Mucosa of stomach (tissue), 1 donor: ENCODE measurements around the gene FLNB.

ENCODE experiments used
- H3K27me3 ChIP-seq: one replicate; pipeline ENCODE4 v1.7.0; 2013; ENCODE audit warnings: mild to moderate bottlenecking, low read length; ENCODE audit not compliant: control insufficient read depth, insufficient read depth
- H3K36me3 ChIP-seq: one replicate; pipeline ENCODE4 v1.7.0; 2013; ENCODE audit warnings: low read length; ENCODE audit not compliant: control insufficient read depth, insufficient read depth
- H3K4me1 ChIP-seq: one replicate; pipeline ENCODE4 v1.7.0; 2013; ENCODE audit warnings: mild to moderate bottlenecking, low read length; ENCODE audit not compliant: control insufficient read depth, insufficient read depth
- H3K4me3 ChIP-seq: one replicate; pipeline ENCODE4 v1.7.0; 2013; ENCODE audit warnings: low read length
- H3K9ac ChIP-seq: one replicate; pipeline ENCODE4 v1.7.0; 2013; ENCODE audit warnings: mild to moderate bottlenecking, low read length, moderate library complexity
- H3K9me3 ChIP-seq: one replicate; pipeline ENCODE4 v1.7.0; 2013; ENCODE audit warnings: mild to moderate bottlenecking, low read length, moderate library complexity; ENCODE audit not compliant: control insufficient read depth
- donor health status: Pancreatic carcinoma.

FLNB gene

DNA sequence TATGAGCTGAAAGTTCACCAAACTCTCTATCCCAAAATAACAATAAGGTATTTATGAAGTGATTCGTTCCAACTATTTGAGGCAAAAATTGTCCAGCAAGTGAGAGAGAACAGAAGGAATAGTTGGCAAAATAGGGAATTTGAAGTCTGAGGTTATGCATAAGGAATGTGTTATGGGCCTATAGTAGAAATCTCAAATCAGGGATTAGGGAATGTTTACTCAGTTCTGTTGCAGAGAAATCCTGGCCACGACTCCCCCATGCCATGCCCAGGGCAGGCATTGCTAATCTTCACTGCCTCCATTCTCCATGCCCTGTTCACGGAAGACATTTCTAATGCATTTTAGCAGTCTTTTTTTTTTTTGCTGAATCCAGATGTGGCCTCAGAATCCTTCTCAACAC lies 58.6 kb downstream of the FLNB start:
- Histone ChIP-seq H3K9me3 (no peaks in the 10 kb centered on the region), H3K36me3 (no peaks in the 10 kb centered on the region), H3K4me1 (peaks cover 50% of the 10 kb centered on the region), H3K9ac (no peak overlapping the region), H3K4me3 (no peak overlapping the region), H3K27me3 (no peaks in the 10 kb centered on the region)

DNA sequence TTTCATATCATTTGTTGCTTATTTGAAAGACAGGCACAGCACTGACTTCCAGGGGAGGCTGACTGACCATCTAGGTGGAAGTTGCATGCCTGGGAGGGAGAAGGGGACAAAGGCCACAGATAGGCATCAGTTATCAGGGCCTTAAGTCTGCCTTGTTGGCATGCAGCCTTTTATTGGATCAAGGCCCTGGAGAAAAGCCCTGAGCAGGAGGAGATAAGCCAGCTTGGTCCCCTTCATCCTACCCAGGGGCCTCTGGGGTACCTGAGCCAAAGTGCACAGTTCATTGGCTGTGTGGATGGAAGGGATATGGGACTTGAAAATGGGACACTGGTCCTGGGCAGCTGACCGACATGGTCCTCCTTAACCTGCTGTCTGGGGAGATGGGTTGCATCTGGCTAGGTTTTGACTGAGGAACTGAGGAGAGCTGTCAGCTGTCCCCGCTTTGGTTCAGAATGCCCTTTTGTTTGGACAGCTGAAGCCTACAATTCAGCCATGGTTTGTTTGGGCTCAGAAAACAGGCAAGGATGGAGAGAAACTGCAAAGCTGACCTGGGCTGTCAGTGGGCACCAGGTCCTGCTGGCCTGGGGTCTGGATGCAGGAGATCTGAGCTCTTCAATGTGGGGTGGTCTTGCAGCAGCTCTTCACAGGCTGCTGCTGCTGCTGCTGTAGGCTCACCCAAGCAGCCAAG lies 60.0 kb downstream of the FLNB start:
- no peak overlapping the region for H3K4me3 ChIP-seq
- H3K27me3 ChIP-seq, result no peaks in the 10 kb centered on the region
- no peak overlapping the region for H3K9ac ChIP-seq
- H3K36me3 ChIP-seq, result no peaks in the 10 kb centered on the region
- H3K4me1 ChIP-seq, result peaks cover 46% of the 10 kb centered on the region
- H3K9me3 ChIP-seq, result no peaks in the 10 kb centered on the region

DNA sequence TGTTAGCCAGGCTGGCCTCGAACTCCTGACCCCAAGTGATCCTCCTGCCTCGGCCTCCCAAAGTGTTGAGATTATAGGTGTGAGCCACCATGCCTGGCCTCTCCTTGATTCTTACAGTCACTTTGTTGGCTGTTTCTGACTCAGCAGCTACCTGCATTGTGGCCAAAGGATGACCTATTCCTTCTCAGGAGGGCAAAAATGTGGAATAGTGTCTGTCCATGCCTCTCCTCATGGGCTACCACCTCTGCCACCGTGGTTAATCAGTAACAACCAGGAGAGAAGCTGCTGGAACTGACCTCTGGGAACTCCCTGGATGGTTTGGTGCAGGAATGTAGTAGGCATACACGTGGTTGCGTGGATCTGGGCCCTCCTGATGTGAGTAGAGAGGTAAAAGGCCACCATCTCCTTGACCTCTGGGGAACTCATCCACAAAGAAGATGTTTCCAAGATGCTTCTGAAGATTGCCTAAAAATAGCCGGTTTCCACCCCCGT lies 63.3 kb downstream of the FLNB start:
- Histone ChIP-seq H3K4me3 (no peak overlapping the region), H3K9me3 (no peaks in the 10 kb centered on the region), H3K9ac (no peak overlapping the region), H3K4me1 (peaks cover 49% of the 10 kb centered on the region), H3K27me3 (no peaks in the 10 kb centered on the region), H3K36me3 (no peaks in the 10 kb centered on the region)

DNA sequence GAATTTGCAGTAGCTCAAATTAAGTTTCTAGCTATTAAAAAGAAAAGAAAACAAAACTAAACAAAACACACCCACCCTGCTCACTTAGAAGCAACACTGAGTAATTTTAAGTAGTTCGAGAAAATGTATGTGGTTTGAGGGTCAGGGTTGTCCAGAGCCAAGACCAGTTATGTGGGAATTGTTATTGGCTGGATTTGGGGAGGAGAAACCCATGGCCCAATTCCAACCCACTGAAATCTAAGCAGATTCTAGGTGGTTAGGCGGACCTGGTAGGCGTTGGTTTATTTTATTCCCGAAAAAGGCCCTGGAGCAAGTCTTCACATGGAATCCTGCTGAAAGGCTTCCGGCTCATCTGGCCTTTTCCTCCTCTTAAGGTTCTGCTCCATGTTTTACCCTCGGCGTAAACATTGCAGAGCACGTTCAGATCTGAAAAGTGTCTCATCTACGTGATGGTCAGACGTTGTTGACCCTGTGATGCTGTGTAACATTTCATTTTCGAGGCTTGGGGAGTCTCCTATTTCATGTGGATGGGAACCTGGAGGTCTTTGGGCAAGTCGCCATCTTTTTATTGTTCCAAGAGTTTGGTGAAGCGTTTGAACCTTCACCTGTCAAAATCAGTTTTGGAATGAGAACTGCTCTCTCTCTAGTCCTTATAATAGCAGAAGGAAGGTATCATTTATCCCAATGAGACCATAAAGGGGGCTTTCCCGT lies 64.0 kb downstream of the FLNB start:
- H3K36me3 ChIP-seq, result no peaks in the 10 kb centered on the region
- no peaks in the 10 kb centered on the region for H3K9me3 ChIP-seq
- H3K27me3 ChIP-seq, result no peaks in the 10 kb centered on the region
- H3K9ac ChIP-seq, result no peak overlapping the region
- peaks cover 42% of the 10 kb centered on the region for H3K4me1 ChIP-seq
- no peak overlapping the region for H3K4me3 ChIP-seq

DNA sequence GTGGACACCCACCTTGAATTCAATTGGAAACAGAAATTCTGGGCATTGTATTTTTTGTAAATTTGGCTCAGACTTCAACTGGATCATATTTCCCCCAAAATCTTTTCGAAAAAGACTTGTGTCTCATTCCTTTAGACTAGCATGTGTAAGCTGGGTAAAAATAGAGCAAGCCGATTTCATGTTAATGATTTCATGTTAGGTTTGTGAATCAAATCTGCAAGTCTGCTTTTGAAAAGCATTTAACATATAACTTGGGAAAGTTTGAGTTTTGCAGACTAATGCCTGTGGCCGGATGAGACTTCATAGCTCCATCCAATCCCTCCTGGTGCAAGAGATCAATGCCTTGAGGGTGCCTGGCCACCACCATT lies 64.5 kb downstream of the FLNB start:
- H3K4me3 ChIP-seq, result no peak overlapping the region
- H3K9ac ChIP-seq, result no peak overlapping the region
- H3K36me3 ChIP-seq, result no peaks in the 10 kb centered on the region
- H3K4me1 ChIP-seq, result peaks cover 39% of the 10 kb centered on the region
- no peaks in the 10 kb centered on the region for H3K9me3 ChIP-seq
- no peaks in the 10 kb centered on the region for H3K27me3 ChIP-seq

DNA sequence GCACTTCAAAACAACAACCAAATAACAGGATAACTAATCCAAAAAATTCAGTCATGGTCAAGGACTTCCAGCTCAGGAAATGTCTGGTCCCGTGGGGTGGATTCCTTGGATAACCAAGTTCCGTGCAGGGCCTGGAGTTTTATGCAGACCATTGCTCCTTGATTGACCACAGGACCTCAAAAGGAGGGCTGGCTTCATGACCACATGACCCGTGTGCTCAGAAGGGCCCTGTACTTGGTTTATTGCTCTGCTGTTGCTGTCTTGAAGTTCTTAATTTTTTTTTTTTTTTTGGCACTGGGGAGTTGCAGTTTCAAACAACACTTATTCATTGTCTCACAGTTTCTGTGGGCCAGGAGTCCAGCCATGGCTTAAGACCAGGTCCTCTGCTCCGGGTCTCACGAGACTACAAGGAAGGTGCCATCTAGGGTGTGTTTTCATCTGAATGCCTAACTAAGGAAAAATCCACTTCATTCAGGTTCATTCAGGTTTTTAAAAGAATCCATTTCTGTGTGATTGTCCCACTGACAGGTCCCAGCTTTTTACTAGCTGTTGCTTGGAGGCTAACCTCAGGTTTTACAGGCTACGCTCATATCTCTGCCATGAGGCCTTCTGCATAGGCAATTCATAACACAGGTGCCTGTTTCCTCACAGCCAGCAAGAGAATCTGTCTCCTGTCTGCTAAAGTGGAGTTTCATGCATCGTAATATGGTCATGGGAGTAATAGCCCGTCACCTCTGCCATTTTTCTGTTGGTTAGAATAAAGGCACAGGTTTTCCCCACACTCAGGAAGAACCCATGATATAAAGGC lies 65.3 kb downstream of the FLNB start:
- Histone ChIP-seq H3K27me3 (no peaks in the 10 kb centered on the region), H3K4me3 (no peak overlapping the region), H3K36me3 (peaks cover 5% of the 10 kb centered on the region), H3K9ac (no peak overlapping the region), H3K9me3 (no peaks in the 10 kb centered on the region), H3K4me1 (peaks cover 32% of the 10 kb centered on the region)

DNA sequence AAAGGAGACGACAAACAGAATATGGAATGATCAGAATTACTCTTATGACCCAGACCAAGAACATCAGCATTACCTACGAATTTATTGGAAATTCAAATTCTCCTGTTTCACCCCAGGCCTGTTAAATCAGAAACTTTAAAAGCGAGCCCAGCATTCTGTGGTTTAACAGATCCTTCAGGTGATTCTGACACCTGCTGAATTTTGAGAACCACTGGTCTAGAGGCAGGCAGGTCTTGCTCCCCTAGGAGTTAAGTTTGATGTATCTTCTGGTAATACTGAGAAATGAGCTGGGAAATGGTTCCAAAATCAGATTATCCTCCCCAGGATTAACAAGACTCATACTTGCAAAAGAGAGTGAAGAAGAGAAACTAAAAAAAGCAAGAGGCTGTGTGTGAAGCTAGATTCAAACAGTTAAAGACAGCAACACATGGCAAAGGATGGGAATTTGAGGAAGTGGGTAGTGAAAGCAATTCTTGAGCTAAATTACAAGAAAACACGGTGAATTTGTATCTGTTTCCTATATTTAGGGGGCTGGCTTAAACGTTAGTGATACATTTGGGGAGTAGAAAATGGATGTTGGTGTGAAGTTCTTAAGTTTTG lies 66.0 kb downstream of the FLNB start:
- H3K27me3 ChIP-seq, result no peaks in the 10 kb centered on the region
- no peaks in the 10 kb centered on the region for H3K9me3 ChIP-seq
- H3K9ac ChIP-seq, result no peak overlapping the region
- peaks cover 9% of the 10 kb centered on the region for H3K36me3 ChIP-seq
- H3K4me1 ChIP-seq, result peaks cover 28% of the 10 kb centered on the region
- H3K4me3 ChIP-seq, result no peak overlapping the region

DNA sequence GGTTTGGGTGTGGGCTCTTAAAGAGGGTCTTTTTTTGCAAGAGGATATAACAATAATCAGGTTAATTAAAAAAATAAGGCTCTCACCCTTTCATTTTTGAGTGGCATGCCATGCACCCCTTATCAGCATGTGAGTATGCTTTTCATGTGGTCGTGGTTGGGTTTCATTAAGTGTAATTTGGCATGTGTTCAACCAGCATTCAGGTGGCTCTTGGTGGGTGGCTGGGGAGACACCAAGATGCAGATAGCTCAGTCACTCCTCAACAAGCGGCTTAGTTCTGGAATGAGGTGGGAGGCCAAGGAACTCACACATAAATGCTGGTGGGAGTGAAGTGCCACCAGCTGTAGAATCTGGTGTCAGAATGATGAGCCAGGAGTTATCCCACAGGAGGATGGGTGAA lies 66.8 kb downstream of the FLNB start:
- Histone ChIP-seq H3K36me3 (peaks cover 14% of the 10 kb centered on the region), H3K9me3 (no peaks in the 10 kb centered on the region), H3K4me1 (peaks cover 28% of the 10 kb centered on the region), H3K4me3 (no peak overlapping the region), H3K27me3 (no peaks in the 10 kb centered on the region), H3K9ac (no peak overlapping the region)

DNA sequence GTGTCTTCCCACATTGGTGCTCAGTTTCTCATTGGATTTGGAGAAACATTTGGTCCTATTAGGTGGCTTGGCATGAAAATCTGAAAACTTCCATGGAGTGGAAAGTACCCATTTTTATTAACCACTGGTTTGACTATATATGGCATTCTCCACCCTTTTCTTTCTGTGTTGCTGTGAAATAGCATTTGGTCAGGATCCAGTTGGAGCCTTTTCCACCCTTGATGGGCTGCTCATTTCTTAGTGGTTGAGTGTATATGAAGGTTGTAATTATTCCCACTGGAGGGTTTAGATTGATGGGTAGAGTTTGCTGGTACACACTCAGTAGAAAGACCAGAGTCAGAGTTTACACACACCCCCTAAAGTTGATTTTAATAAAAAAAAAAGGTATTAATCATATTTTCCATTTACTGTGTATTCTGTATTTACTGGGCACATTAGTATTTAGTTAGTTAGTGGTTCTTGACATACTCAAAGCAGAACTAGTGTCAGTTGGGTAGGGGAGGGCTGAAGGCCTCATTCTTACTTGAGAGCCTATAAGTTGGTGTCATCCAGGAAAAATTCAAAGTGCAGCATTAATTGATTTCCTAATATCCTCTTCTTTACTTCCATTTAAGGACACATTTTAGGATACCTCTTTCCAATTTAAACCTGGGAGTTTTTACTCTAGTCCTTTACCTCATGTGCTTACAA lies 69.5 kb downstream of the FLNB start:
- H3K4me1 ChIP-seq, result peaks cover 18% of the 10 kb centered on the region
- no peak overlapping the region for H3K4me3 ChIP-seq
- no peaks in the 10 kb centered on the region for H3K27me3 ChIP-seq
- peaks cover 17% of the 10 kb centered on the region for H3K36me3 ChIP-seq
- no peaks in the 10 kb centered on the region for H3K9me3 ChIP-seq
- no peak overlapping the region for H3K9ac ChIP-seq

DNA sequence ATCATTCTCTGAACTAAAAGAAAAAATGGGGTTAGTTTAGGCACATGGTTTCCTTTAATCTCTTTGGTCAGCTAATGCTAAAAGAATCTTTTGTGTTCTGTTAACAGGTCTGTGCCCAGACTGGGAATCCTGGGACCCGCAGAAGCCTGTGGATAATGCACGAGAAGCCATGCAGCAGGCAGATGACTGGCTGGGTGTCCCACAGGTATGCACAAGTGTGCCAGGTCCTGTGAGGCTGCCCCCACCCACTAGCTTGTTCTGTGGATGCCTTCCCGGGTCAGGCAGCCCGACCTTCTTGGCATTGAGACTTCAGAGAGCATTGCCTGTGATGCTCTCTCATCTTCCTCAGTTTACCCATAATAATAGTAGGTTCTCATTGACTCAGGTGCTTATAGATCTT lies 70.4 kb downstream of the FLNB start:
- Histone ChIP-seq H3K36me3 (peaks cover 17% of the 10 kb centered on the region), H3K9ac (no peak overlapping the region), H3K9me3 (no peaks in the 10 kb centered on the region), H3K4me1 (peaks cover 20% of the 10 kb centered on the region), H3K4me3 (no peak overlapping the region), H3K27me3 (no peaks in the 10 kb centered on the region)

DNA sequence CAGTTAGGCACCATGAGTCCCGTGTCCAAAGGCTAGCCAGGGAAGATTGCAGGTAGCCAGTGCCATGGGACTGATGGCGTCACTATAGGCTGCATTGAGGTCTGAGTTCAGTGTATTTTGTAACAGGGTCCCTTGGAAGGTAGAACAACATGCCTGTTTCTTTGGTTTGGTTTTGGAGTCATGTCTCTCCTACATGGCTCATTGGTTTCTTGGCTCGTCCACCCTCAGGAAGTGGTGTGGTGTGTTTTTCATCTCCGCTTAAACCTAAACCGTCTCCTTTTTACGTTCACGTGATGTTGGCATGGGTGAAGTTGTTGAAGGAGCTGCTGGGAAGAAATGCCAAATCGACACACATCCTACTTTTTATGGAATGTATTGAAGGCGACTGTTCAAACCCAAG lies 71.6 kb downstream of the FLNB start:
- Histone ChIP-seq H3K9ac (no peak overlapping the region), H3K4me3 (no peak overlapping the region), H3K36me3 (peaks cover 17% of the 10 kb centered on the region), H3K9me3 (no peaks in the 10 kb centered on the region), H3K4me1 (peaks cover 26% of the 10 kb centered on the region), H3K27me3 (no peaks in the 10 kb centered on the region)
